Gastrocnemius medialis (tissue), 4 donors: ENCODE measurements around the gene RBBP8. TPM values are rescaled to one million over a fixed set of nuclear protein-coding genes. Genes with fewer than 3 reads are reported as not detected.

Source experiments
- ATAC-seq, 2 donors: fragments of 150-250 bp; one replicate each; pipeline ENCODE4 v1.9.1; 2016
- DNase-seq, 2 donors: peaks; one replicate each; pipeline ENCODE4 v3.0.0-alpha.2; 2019
- H3K27ac ChIP-seq, 4 donors: fragments of 200-600 bp; sonication (generic); 1 replicate in 1 of 4; 2 replicates in 3 of 4; pipeline ENCODE4 v1.5.1; 2016 to 2018; ENCODE audit warnings: mild to moderate bottlenecking in 2 of 4, moderate library complexity in 1 of 4
- H3K27me3 ChIP-seq, 3 donors: fragments of 200-600 bp; sonication (generic) in 2 of 3; 1 replicate in 1 of 3; 2 replicates in 2 of 3; pipeline versions ENCODE4 v1.5.1 to v1.6.0; 2016 to 2019; ENCODE audit warnings: mild to moderate bottlenecking in 1 of 3, moderate library complexity in 1 of 3
- H3K36me3 ChIP-seq, 2 donors: fragments of 200-600 bp; sonication (generic) in 1 of 2; one replicate each; pipeline ENCODE4 v1.5.1; 2017 to 2018
- H3K4me1 ChIP-seq, 2 donors: fragments of 200-600 bp; sonication (generic) in 1 of 2; one replicate each; pipeline ENCODE4 v1.5.1; 2016 to 2017; ENCODE audit warnings: mild to moderate bottlenecking in 2 of 2
- H3K4me3 ChIP-seq, 4 donors: fragments of 200-600 bp; sonication (generic) in 3 of 4; 1 replicate in 1 of 4; 2 replicates in 3 of 4; pipeline ENCODE4 v1.5.1; 2016 to 2019; ENCODE audit warnings: mild to moderate bottlenecking in 2 of 4
- H3K9me3 ChIP-seq, 3 donors: fragments of 200-600 bp; sonication (generic) in 2 of 3; 1 replicate in 1 of 3; 2 replicates in 2 of 3; pipeline ENCODE4 v1.5.1; 2016 to 2019
- POLR2A ChIP-seq, 2 donors: fragments of 450-650 bp; IDR thresholded peaks; one replicate each; pipeline ENCODE4 v1.6.1; 2017; ENCODE audit warnings: antibody characterized with exemption in 2 of 2, mild to moderate bottlenecking in 2 of 2, moderate library complexity in 2 of 2
- in situ Hi-C, 4 donors: fragments of 200-750 bp; cut with MboI; loops; one replicate each; pipeline versions ENCODE4 v1.15.0 to v1.8.0; 2017; ENCODE audit warnings: low sequenced_read_pairs in 4 of 4
- intact Hi-C: fragments of 100-400 bp; cut with DNase I; formaldehyde crosslinking; loops from one replicate; pipeline ENCODE4 v1.15.1; 2023; ENCODE audit warnings: low total_unique reads
- microRNA counts, 2 donors: library from miRNA; unstranded; fragments of <30 nt; microRNA quantifications; one replicate each; lab custom pipeline; 2016
- total RNA-seq, 4 donors: library from RNA; depleted of rRNA; stranded (reverse); fragments of >200 nt; gene quantifications; one replicate each; pipeline versions ENCODE4 v1.1.0 to v1.2.3, GENCODE V29; 2016
- TF ChIP-seq, protein P1 (sequence below), 5 experiments: fragments of 450-650 bp in 3 of 5; fragments of 200-600 bp in 2 of 5; sonication (generic) in 2 of 5; IDR thresholded peaks in 4 of 5; conservative IDR thresholded peaks in 1 of 5; 1 replicate in 4 of 5; 2 replicates in 1 of 5; pipeline ENCODE4 v1.5.1; 2016 to 2019; ENCODE audit warnings: antibody characterized with exemption in 5 of 5, mild to moderate bottlenecking in 3 of 5, moderate library complexity in 3 of 5

Gene RBBP8
- total RNA-seq, 4 donors from 2014 or later: 1.3 to 4.7 (median 1.7) TPM

DNA sequence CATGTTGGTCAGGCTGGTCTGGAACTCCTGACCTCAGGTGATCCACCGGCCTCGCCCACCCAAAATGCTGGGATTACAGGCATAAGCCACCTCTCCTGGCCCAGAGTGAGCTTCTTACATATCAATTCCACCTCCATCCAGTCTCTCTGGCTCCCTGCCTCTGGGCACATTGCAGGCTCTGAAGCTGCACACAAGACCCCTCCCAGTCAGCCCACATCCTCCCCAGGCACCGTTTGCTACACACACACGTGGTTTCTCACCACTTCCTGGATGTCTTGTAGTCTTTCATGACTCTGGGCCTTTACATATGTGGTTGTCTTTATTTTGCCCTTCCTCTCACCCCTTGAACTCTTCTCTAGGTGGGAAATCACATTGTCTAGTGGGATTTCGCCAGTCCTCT lies 138.2 kb downstream of the RBBP8 start:
- H3K27ac ChIP-seq: no peak overlapping the region
- no peak for ATAC-seq
- in situ Hi-C loops: no loop called here

DNA sequence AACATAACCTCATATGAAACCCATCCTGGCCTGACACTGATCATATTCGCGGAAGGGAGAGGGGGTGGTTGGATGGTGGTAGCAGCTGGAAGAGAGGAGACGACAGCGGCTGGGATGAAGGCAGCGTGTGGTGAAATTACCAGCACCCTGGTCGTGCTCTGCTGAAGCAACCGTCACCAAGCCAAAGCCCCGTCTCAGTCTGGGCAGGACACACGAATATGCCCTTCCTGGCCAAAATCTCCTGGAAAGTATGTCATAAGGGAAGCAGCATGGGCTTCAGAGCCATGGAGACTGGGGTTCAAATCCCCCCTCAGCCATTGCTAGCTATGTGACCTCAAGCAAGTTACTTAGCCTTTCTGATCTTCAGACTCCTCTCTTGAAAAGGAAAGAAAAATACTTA lies 139.0 kb downstream of the RBBP8 start:
- DNase-seq (no peak), ATAC-seq (no peak)
- H3K9me3 ChIP-seq: no peaks in the 10 kb centered on the region
- no peaks in the 10 kb centered on the region for H3K36me3 ChIP-seq
- no peak overlapping the region for H3K4me3 ChIP-seq
- H3K4me1 ChIP-seq: no peaks in the 10 kb centered on the region
- in situ Hi-C loops (no loop called here), intact Hi-C loops (no loop called here)
- no peak overlapping the region for H3K27ac ChIP-seq
- TF ChIP-seq, protein P1, sequence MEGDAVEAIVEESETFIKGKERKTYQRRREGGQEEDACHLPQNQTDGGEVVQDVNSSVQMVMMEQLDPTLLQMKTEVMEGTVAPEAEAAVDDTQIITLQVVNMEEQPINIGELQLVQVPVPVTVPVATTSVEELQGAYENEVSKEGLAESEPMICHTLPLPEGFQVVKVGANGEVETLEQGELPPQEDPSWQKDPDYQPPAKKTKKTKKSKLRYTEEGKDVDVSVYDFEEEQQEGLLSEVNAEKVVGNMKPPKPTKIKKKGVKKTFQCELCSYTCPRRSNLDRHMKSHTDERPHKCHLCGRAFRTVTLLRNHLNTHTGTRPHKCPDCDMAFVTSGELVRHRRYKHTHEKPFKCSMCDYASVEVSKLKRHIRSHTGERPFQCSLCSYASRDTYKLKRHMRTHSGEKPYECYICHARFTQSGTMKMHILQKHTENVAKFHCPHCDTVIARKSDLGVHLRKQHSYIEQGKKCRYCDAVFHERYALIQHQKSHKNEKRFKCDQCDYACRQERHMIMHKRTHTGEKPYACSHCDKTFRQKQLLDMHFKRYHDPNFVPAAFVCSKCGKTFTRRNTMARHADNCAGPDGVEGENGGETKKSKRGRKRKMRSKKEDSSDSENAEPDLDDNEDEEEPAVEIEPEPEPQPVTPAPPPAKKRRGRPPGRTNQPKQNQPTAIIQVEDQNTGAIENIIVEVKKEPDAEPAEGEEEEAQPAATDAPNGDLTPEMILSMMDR (IDR thresholded peaks at IDR 0.05 in 4 of 5, conservative IDR thresholded peaks at IDR 0.05 in 1 of 5): no peak
- no peak for TF ChIP-seq POLR2A (IDR thresholded peaks at IDR 0.05)
- H3K27me3 ChIP-seq: no peaks in the 10 kb centered on the region

More for the DNA sequence above, 138.2 kb downstream of the RBBP8 start:
- DNase-seq: peak; percentile 15 to 29
- Histone ChIP-seq H3K9me3 (no peaks in the 10 kb centered on the region), H3K4me3 (no peak overlapping the region), H3K4me1 (no peaks in the 10 kb centered on the region), H3K27me3 (no peaks in the 10 kb centered on the region), H3K36me3 (no peaks in the 10 kb centered on the region)
- intact Hi-C loops: no loop called here
- no peak for TF ChIP-seq POLR2A (IDR thresholded peaks at IDR 0.05)
- TF ChIP-seq, protein P1 (IDR thresholded peaks at IDR 0.05 in 4 of 5, conservative IDR thresholded peaks at IDR 0.05 in 1 of 5): no peak

DNA sequence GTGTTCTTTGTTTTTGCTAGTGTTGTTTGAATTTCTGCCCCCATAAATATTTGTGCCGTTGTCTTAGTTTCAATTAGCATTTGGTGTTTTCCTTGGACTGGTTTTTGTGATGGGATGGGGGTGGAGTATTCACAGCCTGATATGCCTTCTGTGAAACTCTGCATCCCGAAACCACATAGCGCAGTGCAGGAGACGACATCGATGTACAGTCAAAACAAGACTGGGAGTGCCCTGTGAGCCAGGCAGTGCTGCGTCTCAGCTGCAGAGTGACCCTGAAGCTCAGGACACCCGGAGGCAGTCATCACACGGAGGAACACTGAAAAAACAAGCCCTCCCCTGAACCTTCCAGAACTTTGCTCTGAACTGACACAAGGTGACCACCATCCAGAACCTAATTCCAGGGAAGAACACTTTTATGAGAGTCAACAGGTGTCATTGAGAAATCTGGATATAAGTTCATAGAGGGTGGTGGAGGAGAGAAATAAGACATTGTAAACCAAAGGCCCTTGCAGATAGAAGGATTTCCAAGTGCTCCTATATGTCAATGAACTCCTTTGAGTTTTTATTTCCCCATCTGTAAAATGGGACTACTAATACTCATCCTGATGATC lies 141.0 kb downstream of the RBBP8 start:
- DNase-seq: no peak
- H3K9me3 ChIP-seq: no peaks in the 10 kb centered on the region
- intact Hi-C loops: no loop called here
- ATAC-seq: no peak
- TF ChIP-seq, protein P1 (IDR thresholded peaks at IDR 0.05 in 4 of 5, conservative IDR thresholded peaks at IDR 0.05 in 1 of 5): no peak
- TF ChIP-seq POLR2A (IDR thresholded peaks at IDR 0.05): no peak
- in situ Hi-C loops: no loop called here
- no peak overlapping the region for H3K27ac ChIP-seq
- H3K36me3 ChIP-seq: no peaks in the 10 kb centered on the region
- no peak overlapping the region for H3K4me3 ChIP-seq
- no peaks in the 10 kb centered on the region for H3K27me3 ChIP-seq
- H3K4me1 ChIP-seq: no peaks in the 10 kb centered on the region

MicroRNAs encoded within 50 kb of the gene (microRNA counts, 767-probe panel; counts per million panel counts)
- 356 to 448 counts per million in 2 donors for microRNA hsa-miR-4741 (lab: Ali Mortazavi, UCI)

Other genes with a start within 250 kb of the RBBP8 start
- gene CABLES1, start 202.2 kb downstream of the RBBP8 start, total RNA-seq: 1 to 10 TPM in 3 of 4 donors, under 1 TPM in 1; 0.58 to 1.6 (median 1.3) TPM